ENCODE results near the gene ZNF747. TPM values are rescaled to one million over a fixed set of nuclear protein-coding genes. Genes with fewer than 3 reads are reported as not detected.

Gene ZNF747
- total and polyA plus RNA-seq, 10 of the 15 experiments (the other 5 are each of a cell fraction or from before 2014, with no cell fraction given) = 1.0 to 13.0 (median 7.2) TPM

GRCh38 chr16:30526823-30527634 lies 7.6 kb downstream of the ZNF747 start (continued):
- TF ChIP-seq ATF2 (IDR thresholded peaks at IDR 0.05; ENCODE audit: low read length) (no peak), SMC3 (IDR thresholded peaks at IDR 0.05; ENCODE audit: borderline replicate concordance, low read length) (no peak; the same call in 1 of the 2 replicates), RFX5 (IDR thresholded peaks at IDR 0.05; ENCODE audit: low read depth, low read length) (peak; percentile 58), MTA2 (IDR thresholded peaks at IDR 0.05; ENCODE audit: low read depth) (no peak), TBL1XR1 (IDR thresholded peaks at IDR 0.05; ENCODE audit: low read depth, low read length) (no peak; the same call in 1 of the 2 replicates), ZNF592 (IDR thresholded peaks at IDR 0.05) (no peak), NFXL1 (IDR thresholded peaks at IDR 0.05; ENCODE audit: borderline replicate concordance) (peak; percentile 94), RAD21 (IDR thresholded peaks at IDR 0.05; ENCODE audit: insufficient read depth, low read depth, low read length) (no peak), PAX5 (IDR thresholded peaks at IDR 0.05; ENCODE audit: borderline replicate concordance, low read depth, low read length) (no peak; the same call in 1 of the 2 replicates), ZNF207 (IDR thresholded peaks at IDR 0.05; ENCODE audit: borderline replicate concordance) (peak; percentile 92), ZNF24 (IDR thresholded peaks at IDR 0.05) (no peak), PRDM15 (CRISPR knock-in tag; IDR thresholded peaks at IDR 0.05) (no peak), SREBF2 (IDR thresholded peaks at IDR 0.05; ENCODE audit: low read length) (no peak), STAT1 (conservative IDR thresholded peaks at IDR 0.05) (peak; percentile 73; the same call in 1 of the 2 replicates), IRF3 (IDR thresholded peaks at IDR 0.05) (no peak), FOXM1 (IDR thresholded peaks at IDR 0.05; ENCODE audit: low read depth, low read length) (no peak), NR2F1 (conservative IDR thresholded peaks at IDR 0.05) (peak; percentile 92)
